CD4-positive, alpha-beta T cell treated with Interleukin-10 for 1 hour (primary cell): Measurements from ENCODE around the gene MEG3.
"Not testable (repeated sequence)": the region's sequence is repeated elsewhere in the genome, so short reads cannot be mapped to it uniquely, and the experiment has no call there.

Source experiments
- DNase-seq: peaks from one replicate; pipeline ENCODE4 v3.0.0-alpha.2; 2020

MEG3 gene

GRCh38 chr14:100789460-100790417, 36.2 kb upstream of the MEG3 start:
- DNase-seq, result no peak

- no peak for DNase-seq
Measured at GRCh38 chr14:100790502-100791347, 35.2 kb upstream of the MEG3 start.

GRCh38 chr14:100791348-100791735, 34.6 kb upstream of the MEG3 start:
- no peak for DNase-seq

GRCh38 chr14:100791995-100792394, 33.9 kb upstream of the MEG3 start:
- no peak for DNase-seq

GRCh38 chr14:100796946-100797345, 29.0 kb upstream of the MEG3 start:
- no peak for DNase-seq

GRCh38 chr14:100800041-100800440, 25.9 kb upstream of the MEG3 start:
- DNase-seq, result no peak

- not testable (repeated sequence) for DNase-seq
Measured at GRCh38 chr14:100801433-100801832, 24.5 kb upstream of the MEG3 start.

- no peak for DNase-seq
Measured at GRCh38 chr14:100802179-100802578, 23.7 kb upstream of the MEG3 start.

GRCh38 chr14:100802766-100803165, 23.2 kb upstream of the MEG3 start:
- DNase-seq, result no peak

GRCh38 chr14:100803226-100803625, 22.7 kb upstream of the MEG3 start:
- DNase-seq, result no peak

GRCh38 chr14:100803676-100804075, 22.2 kb upstream of the MEG3 start:
- DNase-seq, result no peak

- no peak for DNase-seq
Measured at GRCh38 chr14:100804138-100804537, 21.8 kb upstream of the MEG3 start.

- no peak for DNase-seq
Measured at GRCh38 chr14:100804558-100805309, 21.2 kb upstream of the MEG3 start.

- no peak for DNase-seq
Measured at GRCh38 chr14:100806386-100806785, 19.5 kb upstream of the MEG3 start.

- no peak for DNase-seq
Measured at GRCh38 chr14:100807496-100807895, 18.4 kb upstream of the MEG3 start.

- no peak for DNase-seq
Measured at GRCh38 chr14:100807979-100808734, 17.8 kb upstream of the MEG3 start.

GRCh38 chr14:100810435-100810834, 15.5 kb upstream of the MEG3 start:
- DNase-seq, result no peak

GRCh38 chr14:100810861-100811461, 15.0 kb upstream of the MEG3 start:
- DNase-seq, result no peak

GRCh38 chr14:100813291-100813690, 12.6 kb upstream of the MEG3 start:
- DNase-seq, result no peak

- no peak for DNase-seq
Measured at GRCh38 chr14:100815478-100816285, 10.2 kb upstream of the MEG3 start.
